ENCODE data around the gene PAQR6.

PAQR6 gene, protein sequence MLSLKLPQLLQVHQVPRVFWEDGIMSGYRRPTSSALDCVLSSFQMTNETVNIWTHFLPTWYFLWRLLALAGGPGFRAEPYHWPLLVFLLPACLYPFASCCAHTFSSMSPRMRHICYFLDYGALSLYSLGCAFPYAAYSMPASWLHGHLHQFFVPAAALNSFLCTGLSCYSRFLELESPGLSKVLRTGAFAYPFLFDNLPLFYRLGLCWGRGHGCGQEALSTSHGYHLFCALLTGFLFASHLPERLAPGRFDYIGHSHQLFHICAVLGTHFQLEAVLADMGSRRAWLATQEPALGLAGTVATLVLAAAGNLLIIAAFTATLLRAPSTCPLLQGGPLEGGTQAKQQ

DNA sequence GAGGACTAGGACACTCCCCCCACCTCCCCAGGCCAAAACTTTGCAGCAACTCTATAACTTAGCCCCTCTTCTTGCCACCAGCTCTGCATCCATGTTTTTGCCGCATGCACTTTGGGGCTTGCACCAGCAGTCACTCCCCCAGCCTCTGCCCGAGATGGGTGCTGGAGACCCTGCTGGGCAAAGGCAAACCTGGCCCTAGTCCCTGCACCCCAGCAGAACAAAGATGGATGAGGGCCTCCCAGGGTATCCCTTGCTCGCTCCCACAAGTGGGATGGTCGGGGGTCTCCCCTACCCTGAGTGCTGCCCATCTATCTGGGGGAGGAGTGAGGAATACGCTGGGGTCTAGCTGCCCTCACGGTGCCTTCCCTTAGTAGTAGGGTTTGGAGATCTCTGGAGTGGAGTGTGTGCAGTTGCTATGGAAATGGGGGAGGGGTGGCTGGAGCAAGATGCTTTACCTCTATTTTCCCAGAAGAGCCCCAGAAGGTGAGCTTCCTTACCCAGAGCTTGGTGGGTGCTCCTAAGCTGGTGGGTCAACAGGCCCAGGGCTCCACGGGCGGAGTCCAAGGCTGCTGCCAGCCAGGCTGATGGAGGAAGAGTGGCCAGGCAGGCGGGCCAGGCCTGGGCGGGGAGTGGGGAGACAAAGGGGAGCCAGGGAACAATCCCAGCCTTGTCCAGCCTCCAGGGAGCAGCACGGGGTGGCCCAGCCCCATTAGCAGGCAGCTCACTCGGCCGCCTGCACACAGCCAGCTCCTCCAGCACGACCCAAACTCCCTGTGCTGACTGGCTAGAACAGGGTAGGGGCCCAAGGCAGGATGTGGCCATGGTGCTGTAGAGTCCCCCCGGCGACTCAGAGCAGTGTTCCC lies at the start of gene PAQR6:
PAQR6 (minus strand) TSS at position 597 of the 863 bp plus-strand sequence. CDS start 1,325 bp downstream, outside the sequence.
- no peak for DNase-seq (ENCODE audit: low read depth)

DNA sequence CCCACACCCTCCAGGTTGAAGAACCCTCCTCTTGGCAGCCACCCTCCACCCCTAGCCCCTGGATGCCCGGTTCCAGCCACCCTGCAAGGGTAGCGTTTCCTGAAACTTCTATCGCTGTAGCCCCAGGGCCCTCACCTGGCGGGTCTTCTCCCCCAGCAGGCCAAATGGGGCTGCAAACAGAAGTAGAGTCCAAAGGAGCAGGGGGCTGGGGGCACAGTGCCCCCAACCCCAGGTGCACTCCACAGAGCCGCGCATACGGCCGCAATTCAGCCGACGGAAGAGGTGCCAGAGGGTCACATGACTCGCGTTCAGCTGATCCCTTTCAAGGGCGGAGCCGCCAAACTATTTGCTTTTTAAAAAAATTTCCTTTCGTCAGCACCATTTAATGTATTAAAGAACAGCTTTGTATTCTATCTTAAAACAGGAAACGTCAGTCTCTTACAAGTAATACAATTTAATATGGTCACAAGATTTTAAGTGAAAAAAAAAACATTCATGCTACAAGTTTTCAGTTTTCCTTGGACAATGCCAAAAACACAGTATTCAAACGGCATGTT lies 47.6 kb upstream of the PAQR6 start, which contains the start of gene GLMP:
GLMP (minus strand) TSS at position 289 of the 557 bp plus-strand sequence; CDS start at position 255, 34 bp downstream.
- peak; percentile 45 for DNase-seq (ENCODE audit: low read depth)

- no peak for DNase-seq (ENCODE audit: low read depth)
These were observed 46.0 kb upstream of the PAQR6 start for GRCh38 chr1:156293895-156294294.

DNA sequence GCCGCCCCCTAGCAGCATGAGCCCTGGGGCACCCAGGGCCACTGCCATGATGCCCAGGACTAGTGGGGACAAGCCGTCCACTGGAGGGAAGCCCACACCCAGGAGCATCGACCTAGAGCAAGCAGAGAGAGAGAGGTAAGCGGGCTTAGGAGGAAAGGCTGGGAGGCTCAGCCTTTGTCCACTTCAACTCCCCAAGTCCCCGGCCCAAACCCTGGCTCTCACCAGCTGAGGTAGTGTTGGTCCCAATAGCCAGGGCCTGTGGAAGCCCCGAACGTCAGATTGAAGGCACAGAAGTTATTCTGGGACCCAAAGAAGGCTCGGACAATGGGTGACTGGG lies 45.2 kb upstream of the PAQR6 start:
- no peak for DNase-seq (ENCODE audit: low read depth)

- no peak for DNase-seq (ENCODE audit: low read depth)
These were observed 43.6 kb upstream of the PAQR6 start for GRCh38 chr1:156291226-156292061.

GRCh38 chr1:156289857-156290256 lies 42.0 kb upstream of the PAQR6 start:
- DNase-seq (ENCODE audit: low read depth), result no peak

DNA sequence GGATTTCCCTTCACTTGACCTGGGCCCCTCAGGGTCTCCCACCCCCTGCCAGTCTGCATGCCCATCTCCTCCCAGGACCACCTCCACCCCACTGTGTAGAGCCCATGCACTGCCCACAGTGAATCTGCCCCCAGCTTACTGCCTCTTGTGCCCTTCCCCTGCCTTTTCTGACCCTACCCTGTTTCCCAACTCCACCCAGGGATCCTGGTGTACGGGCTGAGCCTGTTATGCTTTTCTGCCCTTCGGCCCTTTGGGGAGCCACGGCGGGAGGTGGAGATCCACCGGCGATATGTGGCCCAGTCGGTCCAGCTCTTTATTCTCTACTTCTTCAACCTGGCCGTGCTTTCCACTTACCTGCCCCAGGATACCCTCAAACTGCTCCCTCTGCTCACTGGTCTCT lies 38.2 kb upstream of the PAQR6 start:
- no peak for DNase-seq (ENCODE audit: low read depth)

GRCh38 chr1:156285437-156285836 lies 37.6 kb upstream of the PAQR6 start:
- DNase-seq (ENCODE audit: low read depth), result no peak

GRCh38 chr1:156284757-156285156 lies 36.9 kb upstream of the PAQR6 start:
- DNase-seq (ENCODE audit: low read depth), result no peak

GRCh38 chr1:156284112-156284511 lies 36.3 kb upstream of the PAQR6 start, which contains the start of gene TMEM79:
Gene TMEM79 (plus strand): TSS chr1:156284325. CDS start chr1:156285227, 902 bp downstream.
- DNase-seq (ENCODE audit: low read depth), result no peak

DNA sequence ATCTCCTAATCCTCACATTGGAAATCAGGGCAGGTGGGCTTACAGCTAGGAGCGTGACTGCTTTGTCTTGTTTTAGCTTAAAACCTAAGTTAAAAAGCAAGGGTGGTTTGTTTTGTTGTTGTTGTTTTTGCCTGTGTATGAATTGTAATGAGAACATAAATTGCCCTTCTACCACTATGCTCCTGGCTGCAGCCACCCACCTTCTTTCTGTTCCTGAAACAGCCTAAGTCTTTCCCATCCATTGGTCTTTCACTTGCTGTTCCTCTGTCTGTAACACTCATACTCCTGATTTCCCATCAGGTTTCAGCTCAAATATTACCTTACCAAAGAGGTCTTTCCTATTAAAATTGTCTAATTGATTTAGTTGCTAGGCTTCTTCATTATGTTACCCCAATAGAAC lies 35.7 kb upstream of the PAQR6 start:
- no peak for DNase-seq (ENCODE audit: low read depth)

DNA sequence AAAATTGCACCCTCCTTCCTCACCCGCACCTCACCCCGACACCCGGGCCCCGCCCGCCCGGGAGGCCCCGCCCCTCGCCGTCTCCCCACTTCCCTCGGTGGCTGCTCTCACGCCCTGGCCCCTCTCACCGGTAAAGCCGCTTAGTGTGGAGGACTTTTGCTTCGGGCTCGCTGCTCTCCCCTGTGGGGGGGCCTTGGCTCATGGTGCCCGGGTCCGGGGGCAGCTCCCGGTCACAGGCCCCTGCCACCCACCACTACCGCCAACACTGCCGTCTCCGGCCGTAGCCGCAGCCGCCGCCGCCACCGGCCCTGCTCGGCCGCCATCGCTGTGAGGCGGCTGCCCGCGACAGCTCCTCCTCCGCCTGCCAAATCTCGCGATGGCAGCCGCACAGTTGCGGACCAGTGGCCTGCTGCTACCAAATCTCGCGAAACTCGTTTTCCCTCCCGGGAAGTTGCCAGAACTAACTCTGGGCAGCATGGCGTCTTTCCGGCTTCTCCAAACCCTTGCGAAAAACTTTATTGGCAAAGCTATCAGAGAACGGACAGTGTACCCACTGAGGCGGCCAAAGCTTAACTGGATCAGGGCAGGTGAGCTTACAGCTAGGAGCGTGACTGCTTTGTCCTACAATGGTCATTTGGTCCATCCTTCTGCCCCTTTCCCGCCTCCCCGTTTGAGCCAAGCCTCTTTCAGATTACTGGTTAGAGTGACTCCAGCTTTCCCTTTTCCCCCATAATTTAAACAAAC lies 34.8 kb upstream of the PAQR6 start, which contains the start of gene SMG5:
SMG5 (minus strand) TSS at position 347 of the 744 bp plus-strand sequence; CDS start at position 202, 145 bp downstream.
- peak; percentile 89 for DNase-seq (ENCODE audit: low read depth)

GRCh38 chr1:156281693-156282478 lies 34.0 kb upstream of the PAQR6 start:
- no peak for DNase-seq (ENCODE audit: low read depth)

DNA sequence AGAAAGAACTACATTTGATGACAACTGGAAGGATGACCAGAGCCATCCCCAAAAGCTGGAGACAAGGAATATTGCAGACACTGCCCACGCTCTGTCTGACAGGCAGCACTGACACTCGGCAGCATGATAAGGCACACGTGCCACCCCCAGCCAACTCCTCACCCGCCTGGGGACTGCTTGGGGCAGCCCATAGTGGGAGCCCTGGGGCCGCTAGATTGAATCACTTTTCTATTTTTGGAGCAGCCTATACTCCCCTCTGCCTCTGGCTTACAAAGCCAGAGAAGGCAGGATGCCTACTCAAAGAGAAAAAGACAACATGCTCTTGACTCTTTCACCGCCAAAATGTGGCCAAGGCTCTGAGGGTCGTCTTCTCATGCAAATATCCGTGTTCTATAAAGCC lies 33.4 kb upstream of the PAQR6 start:
- no peak for DNase-seq (ENCODE audit: low read depth)

DNA sequence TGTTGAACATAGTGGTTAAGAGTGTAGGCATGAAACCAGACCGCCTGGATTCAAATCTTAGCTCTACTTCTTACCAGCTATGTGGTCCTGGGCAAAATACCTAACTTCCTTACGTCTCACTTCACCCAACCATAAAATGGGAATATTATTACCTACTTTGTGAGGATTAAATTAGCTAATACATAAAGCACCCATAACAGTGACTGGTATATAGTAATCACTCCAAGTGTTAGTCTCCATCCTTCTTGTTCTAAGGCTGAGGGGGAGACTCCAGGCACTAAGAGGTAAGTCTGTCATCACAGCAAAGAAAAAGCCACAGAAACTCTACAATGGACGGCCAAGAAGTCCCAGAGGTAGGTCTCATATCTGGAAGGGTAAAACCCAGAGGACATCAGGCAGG lies 32.0 kb upstream of the PAQR6 start:
- no peak for DNase-seq (ENCODE audit: low read depth)

GRCh38 chr1:156276966-156277381 lies 29.1 kb upstream of the PAQR6 start:
- DNase-seq (ENCODE audit: low read depth), result no peak

DNA sequence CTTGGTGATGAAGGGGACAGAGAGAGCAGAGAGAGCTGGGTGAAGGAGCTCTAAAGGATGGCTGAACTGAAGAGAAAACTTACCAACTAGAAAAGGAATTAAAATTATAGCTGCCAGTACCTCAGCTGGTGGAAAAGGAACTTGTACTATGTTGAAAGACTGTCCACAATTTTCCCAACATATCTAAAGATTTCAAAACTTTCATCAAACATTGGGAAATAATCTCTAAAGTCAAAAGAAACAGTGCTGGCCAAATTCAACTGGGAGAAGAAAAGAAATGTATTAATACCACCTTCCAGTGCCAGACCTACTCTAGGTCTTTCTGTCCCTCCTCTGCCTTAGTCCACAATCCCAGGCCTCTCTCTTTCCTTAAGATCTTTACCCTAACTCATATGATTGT lies 28.7 kb upstream of the PAQR6 start:
- no peak for DNase-seq (ENCODE audit: low read depth)

- no peak for DNase-seq (ENCODE audit: low read depth)
These were observed 22.5 kb upstream of the PAQR6 start for GRCh38 chr1:156270314-156270713.

GRCh38 chr1:156268336-156268735 lies 20.5 kb upstream of the PAQR6 start:
- no peak for DNase-seq (ENCODE audit: low read depth)

DNA sequence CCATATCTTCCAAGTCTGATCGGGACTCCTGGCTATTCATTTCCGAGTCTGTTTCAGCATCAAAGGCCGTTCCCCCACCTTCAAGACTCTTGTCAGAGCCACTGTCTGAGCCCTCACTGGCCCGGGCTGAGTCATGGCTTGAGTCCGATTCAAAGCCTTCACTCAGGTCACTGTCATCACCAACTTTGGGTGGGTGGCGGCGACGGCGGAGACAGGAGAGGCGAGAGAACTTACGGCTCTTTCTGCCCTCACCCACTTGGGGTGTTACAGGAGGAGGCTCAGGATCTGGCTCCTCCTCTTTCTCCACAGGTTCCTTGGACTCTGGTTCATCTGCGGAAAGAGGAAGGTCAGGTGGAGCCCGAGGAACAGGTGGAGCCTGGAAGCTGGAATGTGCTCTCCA lies 18.2 kb upstream of the PAQR6 start:
- DNase-seq (ENCODE audit: low read depth), result no peak

Data from stimulated activated CD8-positive, alpha-beta memory T cell treated with anti-CD3 and anti-CD28 coated beads, Interleukin-12 subunit alpha, Interleukin-12 subunit beta, amount 100 ng/mL, for 1 hour (primary cell).